NCI-H446 treated with DMSO at 0.1 percent for 48 hours (cell line): Measurements from ENCODE around the gene NOL3.

Source experiments
- DNase-seq: peaks from one replicate; lab custom pipeline; 2025; lab: John Stamatoyannopoulos, UW

NOL3 gene

DNA sequence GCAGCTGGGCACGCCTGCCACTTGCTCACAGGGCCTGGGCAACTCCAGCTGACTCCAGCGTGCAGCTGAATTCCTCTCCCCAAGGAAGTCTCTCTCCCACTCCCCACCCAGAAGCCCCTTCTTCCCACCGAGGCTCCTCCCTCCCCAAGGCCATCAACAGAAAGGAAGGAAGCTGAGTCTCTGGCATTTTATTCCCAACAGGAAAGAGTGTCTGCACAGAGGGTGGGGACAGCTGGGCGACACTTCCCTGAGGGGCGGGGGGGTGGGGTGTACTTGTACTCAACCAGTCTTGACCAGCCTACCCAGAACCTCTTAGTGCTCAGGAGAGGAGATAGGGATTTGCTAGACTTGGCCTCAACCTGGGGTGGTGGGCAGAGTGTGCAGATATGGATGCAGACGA is 19.7 kb downstream of the NOL3 start, which contains the start of gene EXOC3L1:
TSS of gene EXOC3L1 (minus strand) at position 96 of the 400 bp plus-strand sequence. CDS start 460 bp downstream, outside the sequence.
- DNase-seq: no peak

DNA sequence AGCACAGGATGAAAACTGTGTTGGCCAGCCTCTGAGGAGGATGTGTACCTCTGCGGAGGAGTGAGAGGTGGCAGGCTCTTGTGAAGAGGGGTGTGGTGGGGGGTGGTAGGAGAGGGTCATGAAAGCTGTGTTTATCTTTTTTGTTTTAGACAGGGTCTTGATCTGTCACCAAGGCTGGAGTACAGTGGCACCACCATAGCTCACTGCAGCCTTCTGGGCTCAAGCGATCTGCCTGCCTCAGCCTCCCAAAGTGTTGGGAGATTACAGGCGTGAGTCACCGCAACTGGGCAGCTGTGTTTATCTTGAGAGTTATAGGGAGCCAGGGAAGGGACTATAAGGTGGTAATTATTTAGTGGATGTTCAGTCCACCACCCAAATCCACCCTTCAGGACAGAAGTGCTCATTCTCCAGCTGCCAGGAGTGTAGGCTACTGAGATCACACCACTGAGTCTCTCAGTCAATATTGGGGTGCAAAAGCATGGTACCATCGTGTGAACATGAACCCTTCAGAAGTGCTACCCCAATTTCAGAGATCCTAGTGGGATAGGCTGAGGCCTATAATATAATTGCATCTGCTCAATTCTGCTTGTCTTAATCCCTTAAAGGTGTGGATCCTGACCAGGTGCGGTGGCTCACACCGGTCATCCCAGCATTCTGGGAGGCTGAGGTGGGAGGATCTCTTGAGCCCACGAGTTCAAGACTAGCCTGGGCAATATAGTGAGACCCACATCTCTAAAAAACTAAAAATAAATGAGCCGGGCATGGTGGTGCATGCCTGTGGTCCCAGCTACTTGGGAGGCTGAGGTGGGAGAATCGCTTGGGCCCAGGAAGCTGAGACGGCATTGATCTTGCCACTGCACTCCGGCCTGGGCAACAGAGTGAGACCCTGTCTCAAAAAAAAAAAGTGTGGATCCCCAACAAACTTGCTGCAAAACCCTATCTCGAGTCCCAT is 20.4 kb downstream of the NOL3 start:
- no peak for DNase-seq

DNA sequence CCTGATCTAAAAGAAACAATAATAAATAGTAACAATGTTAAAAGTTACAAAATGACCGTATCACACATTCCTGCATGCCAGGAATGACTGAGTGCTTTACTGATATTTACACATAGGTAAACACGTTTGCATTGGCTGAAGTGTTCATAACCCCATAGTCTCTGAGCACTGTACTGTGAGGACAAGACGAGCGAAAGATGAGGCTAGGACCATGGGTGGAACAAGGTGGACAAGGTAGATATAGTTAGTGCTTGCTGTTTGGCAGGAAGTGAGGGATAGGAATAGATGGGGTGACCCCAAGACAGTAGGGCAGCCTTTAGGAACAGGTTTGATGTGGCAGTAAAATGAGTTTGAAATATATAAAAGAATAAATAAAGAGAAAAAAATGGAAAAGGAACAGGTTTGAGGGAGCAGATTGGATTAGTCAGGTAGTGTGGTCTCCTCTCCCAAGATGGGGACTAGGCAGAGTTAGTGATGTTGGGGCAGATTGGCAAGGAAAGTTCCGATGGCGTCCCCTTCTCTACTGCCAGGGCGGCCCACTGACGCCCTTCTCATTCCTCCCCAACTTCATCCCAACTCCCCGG is 21.2 kb downstream of the NOL3 start:
- DNase-seq: no peak

DNA sequence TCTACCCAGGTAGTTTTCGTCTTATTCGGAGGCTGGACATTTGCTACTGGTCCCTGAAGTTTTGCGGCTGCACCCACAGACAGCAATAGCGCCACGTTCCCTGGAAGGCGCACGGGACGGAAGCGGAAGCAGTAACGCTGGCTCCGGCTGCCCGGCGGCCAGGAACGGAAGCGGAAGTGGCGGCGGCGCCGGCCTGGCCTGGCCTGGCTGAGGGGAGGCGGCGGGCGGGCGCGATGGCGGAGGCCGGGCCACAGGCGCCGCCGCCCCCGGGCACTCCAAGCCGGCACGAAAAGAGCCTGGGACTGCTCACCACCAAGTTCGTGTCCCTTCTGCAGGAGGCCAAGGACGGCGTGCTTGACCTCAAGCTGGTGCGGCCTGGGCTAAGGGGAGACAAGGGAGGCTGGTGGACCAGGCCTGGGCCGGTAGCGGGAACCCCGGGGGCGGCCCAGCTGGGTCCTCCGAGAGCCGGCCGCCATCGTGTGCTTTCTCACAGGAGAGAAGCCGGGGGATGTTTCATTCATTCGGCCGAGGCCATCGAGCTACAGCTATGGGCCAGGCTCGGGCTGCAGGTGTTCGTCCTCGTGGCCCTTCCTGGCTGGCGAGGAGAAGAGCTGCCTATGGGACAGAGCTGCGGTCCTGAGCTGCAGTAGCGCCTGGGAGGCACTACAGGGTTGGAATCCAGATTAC is 21.8 kb downstream of the NOL3 start, which contains the start of gene E2F4:
TSS of gene E2F4 (plus strand) at position 161 of the 687 bp plus-strand sequence. CDS start at position 234, 73 bp downstream.
- DNase-seq: peak; percentile 73

DNA sequence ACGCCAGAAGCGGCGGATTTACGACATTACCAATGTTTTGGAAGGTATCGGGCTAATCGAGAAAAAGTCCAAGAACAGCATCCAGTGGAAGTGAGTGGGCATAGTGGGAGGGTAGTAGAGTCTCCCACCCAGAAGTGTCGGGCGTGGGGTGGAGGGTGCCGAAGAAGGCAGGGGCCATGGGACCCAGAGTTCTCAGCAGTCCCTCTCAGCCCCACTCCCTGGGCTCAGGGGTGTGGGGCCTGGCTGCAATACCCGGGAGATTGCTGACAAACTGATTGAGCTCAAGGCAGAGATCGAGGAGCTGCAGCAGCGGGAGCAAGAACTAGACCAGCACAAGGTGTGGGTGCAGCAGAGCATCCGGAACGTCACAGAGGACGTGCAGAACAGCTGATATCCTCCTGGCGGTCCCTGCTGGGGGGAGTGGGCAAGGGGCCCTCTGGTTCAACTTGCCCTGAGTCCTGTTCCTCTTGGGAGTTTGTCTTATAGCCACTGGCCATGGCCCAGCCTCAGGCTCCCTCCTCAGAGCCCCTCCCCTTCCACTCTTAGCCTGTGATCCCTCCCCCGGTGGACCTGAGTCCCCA is 22.5 kb downstream of the NOL3 start:
- DNase-seq: no peak

DNA sequence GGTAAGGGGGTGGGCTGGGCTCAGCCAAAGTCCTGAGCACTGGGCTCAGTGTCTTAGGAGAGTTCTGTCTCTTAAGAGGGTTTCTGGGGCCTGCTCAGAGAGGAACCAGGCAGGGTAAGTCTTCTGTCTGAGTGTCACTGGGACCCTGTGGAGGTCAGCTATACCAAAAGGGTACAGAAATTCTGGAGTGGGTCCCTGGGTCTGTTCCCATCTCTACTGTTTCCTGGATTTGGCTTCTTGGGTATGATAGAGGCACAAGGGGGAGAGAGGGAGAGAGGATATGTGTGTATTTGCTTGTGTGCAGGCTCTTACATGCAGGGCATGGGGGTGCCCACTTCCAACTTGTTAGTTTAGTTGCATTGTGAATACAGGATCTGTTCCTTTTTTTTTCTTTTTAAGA is 23.2 kb downstream of the NOL3 start:
- no peak for DNase-seq

DNA sequence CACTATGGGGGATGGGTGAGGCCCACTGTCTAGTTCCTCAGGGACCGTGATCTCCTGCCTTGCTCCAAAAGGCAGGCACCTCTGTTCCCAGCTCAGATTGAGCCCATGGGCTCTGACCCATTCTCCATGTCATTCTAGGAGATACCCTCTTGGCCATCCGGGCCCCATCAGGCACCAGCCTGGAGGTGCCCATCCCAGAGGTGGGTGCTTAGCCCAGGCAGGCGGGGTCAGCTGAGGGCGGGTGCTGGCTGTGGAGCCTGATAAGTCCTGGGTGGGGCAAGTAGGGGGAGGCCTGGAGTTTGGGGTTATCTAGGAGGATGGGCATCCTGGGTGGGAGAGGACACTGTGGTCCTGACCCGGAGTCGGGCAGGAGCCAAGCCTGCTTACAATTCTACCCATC is 23.9 kb downstream of the NOL3 start:
- DNase-seq: no peak

DNA sequence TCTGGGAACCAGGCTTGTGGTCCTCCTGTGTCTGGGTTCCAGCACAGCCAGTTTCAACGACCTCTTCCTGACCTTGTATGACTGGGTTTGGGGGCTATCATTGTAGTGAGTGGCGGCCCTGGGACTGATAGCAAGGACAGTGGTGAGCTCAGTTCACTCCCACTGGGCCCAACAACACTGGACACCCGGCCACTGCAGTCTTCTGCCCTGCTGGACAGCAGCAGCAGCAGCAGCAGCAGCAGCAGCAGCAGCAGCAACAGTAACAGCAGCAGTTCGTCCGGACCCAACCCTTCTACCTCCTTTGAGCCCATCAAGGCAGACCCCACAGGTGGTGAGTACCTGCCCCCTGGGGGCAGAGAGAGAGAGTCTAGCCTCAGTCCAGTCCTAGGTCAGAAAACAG is 25.3 kb downstream of the NOL3 start:
- DNase-seq: no peak

DNA sequence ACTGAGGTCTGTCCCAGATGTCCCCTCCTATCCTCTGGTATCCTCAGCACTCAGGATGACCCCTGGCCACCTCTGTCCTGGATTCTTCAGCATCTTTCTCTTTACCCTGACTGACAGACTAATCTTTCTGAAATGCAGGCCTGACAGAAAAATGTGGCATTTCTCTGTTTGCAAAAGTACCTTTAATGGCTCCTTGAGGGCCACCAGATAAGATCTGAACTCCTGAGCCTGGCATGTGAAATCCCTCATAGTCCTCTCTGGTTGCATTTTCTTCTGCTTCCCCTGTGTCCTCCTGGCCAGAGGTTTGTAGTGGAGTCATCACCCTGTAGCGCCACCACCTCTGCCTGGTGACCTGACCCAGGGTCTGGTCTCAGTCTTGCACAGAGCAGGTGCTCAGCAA is 26.5 kb downstream of the NOL3 start:
- DNase-seq: no peak

DNA sequence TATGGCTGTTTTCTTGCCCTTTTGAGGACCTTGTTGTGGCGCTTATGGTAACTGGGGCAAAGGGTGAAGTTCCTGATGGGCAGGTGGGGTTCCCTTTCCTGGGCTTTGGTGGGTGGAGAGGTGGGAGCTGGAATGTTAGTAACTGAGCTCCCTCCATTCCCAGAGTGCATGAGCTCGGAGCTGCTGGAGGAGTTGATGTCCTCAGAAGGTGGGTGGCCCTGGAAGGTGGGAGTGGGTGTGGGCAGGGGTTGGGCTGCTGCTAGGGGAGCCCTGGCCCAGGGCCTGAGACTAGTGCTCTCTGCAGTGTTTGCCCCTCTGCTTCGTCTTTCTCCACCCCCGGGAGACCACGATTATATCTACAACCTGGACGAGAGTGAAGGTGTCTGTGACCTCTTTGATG is 27.4 kb downstream of the NOL3 start:
- no peak for DNase-seq

DNA sequence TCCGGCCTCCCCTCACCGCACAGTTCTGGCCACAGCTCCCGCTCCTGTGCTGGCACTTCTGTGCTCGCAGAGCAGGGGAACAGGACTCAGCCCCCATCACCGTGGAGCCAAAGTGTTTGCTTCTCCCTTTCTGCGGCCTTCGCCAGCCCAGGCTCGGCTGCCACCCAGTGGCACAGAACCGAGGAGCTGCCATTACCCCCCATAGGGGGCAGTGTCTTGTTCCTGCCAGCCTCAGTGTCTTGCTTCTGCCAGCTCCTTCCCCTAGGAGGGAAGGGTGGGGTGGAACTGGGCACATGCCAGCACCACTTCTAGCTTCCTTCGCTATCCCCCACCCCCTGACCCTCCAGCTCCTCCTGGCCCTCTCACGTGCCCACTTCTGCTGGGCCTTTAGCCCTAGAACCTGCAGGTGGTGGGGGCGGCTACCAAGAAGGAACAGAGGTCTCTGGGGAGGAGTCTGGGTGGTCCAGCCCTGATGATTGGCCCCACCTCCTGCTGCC is 27.9 kb downstream of the NOL3 start:
- no peak for DNase-seq

DNA sequence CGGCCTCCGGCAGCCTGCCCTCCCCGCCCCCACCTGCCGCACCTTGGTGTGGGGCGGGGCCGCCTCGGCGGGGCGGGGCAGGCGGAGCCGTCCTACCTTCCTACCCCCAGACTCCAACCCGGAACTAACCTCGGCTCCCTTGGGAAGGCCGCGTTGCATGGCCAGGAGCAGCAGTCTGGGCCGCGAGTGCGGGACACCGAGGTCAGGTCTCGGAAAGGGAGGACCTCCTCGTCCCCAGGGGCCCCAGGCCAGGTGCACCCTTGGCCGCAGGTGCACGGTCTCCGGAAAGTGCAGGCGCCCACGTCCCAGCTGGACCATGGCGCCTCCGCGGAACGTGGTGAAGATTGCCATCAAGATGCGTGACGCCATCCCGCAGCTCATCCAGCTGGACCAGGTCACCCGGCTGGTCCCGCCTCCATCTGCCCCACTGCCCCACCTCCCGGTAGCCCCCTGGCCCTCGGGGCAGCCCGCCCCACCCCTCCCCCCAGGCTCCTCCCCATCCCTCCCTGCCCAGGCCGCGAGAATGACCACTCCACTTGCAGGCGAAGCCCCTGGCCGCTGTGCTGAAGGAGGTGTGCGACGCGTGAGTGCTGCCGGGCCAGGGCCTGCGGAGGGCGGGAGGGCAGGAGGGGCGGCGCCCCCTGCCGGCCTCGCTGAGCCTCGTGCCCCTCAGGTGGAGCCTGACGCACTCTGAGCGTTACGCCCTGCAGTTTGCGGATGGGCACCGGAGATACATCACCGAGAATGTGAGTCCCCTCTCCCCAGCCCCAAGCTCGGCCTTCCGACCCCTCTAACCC is 28.9 kb downstream of the NOL3 start, which contains the start of gene ELMO3:
TSS of gene ELMO3 (plus strand) at position 121 of the 797 bp plus-strand sequence. CDS start at position 317, 196 bp downstream.
- DNase-seq: no peak

DNA sequence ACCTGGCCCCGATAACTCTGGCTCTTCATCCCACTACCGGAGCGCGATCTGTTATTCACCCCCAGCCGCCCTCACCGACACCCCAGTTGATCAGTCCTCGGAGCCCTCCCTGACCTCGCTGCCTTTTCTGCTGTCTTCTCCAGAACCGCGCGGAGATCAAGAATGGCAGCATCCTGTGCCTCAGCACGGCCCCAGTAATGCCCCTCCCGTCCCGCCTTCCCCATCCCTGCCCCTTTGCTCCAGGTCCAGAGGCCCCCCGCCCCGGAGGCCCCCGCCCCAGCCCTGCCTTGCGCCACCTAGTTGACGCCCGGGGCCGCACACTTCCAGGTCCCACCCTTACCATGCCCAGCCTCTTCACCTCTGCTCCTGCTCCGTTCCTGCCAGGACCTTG is 29.5 kb downstream of the NOL3 start:
- no peak for DNase-seq

DNA sequence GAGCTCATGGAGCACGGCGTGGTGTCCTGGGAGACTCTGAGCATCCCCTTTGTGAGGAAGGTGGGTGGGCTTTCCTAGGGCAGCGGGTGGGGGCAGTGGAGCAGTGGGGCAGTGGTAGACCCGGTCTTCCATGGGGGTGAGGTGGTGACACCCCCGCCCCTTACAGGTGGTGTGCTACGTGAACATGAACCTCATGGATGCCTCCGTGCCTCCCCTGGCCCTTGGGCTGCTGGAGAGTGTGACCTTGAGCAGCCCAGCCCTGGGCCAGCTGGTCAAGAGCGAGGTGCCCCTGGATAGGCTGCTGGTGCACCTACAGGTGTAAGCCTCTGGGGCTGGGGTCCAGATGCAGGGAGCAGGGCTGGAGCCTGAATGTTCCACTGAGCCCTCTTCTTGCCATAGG is 30.2 kb downstream of the NOL3 start:
- DNase-seq: no peak

DNA sequence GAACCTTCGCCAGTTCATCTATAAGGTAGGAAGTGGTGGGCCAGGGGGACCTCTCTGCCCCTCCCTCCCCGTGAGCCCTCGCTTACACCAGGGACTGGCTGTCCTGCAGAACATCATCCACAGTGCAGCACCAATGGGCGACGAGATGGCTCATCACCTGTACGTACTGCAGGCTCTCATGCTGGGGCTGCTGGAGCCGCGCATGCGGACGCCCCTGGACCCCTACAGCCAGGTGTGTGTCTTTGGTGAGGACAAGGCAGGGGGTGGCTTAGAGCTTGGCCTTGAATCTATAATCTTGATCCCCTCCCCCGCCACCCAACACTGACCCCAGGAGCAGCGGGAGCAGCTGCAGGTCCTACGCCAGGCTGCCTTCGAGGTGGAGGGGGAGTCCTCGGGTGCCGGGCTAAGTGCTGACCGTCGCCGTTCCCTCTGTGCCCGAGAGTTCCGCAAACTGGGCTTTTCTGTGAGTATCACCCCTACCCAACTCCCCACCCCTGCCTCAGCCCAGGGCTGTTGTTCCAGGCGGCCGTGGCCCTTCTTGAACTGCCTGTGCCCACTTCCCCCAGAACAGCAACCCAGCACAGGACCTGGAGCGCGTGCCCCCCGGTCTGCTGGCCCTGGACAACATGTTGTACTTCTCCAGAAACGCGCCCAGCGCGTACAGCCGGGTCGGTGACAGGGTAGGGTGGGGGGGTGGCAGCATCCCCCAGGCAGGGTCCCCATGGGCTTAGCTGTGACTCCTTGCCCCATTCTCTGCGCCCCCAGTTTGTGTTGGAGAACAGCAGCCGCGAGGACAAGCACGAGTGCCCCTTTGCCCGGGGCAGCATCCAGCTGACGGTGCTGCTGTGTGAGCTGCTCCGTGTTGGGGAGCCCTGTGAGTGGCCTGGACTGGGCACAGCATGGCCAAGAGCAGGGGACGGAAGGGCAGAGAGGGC is 31.3 kb downstream of the NOL3 start:
- no peak for DNase-seq

DNA sequence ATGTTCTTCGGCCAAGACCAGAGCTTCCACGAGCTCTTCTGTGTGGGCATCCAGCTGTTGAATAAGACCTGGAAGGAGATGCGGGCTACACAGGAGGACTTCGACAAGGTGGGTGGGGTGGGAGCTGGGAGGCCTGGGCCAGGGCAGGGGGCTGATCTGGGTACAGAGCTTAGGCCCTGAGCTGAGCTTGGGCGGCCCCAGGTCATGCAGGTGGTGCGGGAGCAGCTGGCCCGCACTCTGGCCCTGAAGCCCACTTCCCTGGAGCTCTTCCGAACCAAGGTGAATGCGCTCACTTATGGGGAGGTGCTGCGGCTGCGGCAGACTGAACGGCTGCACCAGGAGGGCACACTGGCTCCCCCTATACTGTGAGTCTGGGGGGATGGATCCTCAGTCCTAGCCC is 32.1 kb downstream of the NOL3 start:
- DNase-seq: no peak

DNA sequence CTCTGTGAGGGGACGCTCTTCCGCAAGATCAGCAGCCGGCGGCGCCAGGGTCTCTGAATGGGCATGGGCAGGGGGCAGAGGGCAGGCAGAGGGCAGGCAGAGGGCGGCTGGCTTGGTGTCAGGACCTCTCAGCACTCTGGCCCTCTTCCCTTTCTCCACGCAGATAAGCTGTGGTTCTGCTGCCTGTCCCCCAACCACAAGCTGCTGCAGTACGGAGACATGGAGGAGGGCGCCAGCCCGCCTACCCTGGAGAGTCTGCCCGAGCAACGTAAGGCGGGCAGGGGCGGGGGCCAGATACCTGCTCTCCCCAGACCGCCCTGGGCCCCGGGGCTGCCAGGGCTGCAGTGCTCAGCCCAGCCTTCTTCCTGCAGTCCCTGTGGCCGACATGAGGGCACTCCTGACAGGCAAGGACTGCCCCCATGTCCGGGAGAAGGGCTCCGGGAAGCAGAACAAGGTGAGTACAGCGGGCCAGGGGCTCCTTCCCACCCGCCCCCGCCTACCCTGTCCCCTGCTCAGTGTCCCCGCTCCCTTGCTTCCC is 32.7 kb downstream of the NOL3 start:
- DNase-seq: no peak

DNA sequence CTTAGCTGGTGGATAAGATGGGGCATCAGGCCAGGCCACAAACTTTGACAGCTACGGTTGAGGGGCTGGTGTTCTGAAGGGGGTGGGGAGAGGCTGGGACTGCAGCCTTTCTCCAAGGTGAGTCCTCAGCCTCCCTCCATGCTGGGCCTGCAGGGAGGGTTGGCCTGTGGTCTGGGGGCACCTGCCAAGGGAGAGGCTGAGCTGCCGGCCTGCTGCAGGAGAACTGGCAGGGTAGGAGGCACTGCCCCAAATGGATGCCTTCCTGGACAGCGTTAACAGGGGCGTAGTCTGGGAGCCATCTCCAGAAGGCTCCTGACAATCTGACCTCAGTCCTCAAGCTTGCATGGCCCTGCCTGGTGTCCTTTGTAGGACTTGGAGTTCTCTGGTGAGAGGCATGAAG is 33.7 kb downstream of the NOL3 start:
- DNase-seq: no peak

DNA sequence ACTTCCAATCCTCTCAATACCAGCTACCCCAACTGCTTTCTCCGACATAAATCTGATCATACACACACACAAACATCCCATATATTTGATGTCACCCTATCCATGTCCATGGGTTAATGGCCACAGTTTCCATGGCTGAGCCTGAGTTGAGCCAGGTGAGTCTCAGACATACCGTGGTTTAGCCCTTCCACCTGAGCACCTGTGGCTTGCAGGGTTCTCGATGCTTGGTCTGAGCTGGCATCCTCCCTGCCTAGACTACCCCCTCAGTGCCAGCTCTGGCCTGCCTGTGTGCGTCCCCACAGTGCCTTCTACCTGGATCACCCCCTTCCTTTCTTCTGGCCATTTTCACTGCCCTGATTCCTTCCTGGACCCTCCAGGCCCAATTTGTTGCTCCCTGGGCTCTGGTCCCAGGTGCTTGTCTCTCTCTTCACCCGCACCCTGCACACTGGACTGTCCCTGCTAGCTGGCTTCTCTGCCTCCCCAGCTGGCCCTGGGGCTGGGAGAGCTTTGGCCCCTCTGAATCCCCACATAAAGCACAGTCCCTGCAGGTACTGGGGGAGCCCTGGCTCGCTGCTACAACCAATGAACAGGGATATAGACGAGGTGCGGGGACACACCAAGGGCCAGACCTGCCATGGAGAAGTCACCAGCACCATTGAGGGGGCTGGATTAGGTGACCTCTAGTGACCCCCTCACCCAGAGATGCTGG is 35.9 kb downstream of the NOL3 start:
- no peak for DNase-seq
